ENCODE data around the gene PIPOX. TPM values are rescaled to one million over a fixed set of nuclear protein-coding genes. Genes with fewer than 3 reads are reported as not detected.

The PIPOX gene
- polyA plus RNA-seq, 1 donor from 2014 or later, result 4.4 TPM

DNA sequence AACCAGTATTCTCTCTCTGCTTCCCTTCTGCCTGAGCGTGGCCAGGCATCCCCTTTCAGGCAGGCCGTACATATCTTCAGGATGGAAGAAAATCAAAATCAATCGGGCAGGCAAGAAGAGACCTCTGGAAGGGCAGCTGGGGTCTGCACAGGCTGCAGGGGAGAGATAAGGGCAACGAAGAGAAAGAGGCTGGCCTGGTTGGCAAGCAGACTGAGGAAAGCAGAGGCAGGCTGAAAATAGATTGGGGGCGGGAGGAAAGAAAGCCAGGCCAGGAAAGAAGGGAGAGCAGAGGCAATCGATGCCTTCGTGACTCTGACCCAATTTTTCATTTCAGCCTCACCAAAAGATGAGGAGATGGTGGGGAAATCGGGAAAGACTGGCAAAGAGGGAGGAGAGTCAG lies 18.1 kb downstream of the PIPOX start:
- TF ChIP-seq REST (IDR thresholded peaks at IDR 0.05; ENCODE audit: borderline replicate concordance) (no peak), EZH2 (IDR thresholded peaks at IDR 0.05; ENCODE audit: borderline replicate concordance, insufficient read depth, low read length, poor library complexity, severe bottlenecking) (no peak), POLR2AphosphoS5 (IDR thresholded peaks at IDR 0.05) (no peak)
- Histone ChIP-seq H3F3A (ENCODE audit: insufficient read depth, low read length, poor library complexity, severe bottlenecking) (no peaks in the 10 kb centered on the region), H3K27me3 (ENCODE audit: insufficient read depth, low read depth, low read length) (no peaks in the 10 kb centered on the region), H3K9ac (ENCODE audit: low read length) (no peak overlapping the region), H2AFZ (ENCODE audit: low read depth, low read length) (no peak overlapping the region), H3K79me2 (replicated peaks; ENCODE audit: insufficient read depth, low read length) (no peaks in the 10 kb centered on the region), H3K4me3 (ENCODE audit: low read length) (no peak overlapping the region), H3K9me2 (ENCODE audit: insufficient read depth, low read length) (no peaks in the 10 kb centered on the region), H3K9me3 (ENCODE audit: low read length) (no peaks in the 10 kb centered on the region), H3K4me2 (ENCODE audit: low read length) (no peak overlapping the region), H3K27ac (ENCODE audit: low read length) (no peak overlapping the region), H4K20me1 (ENCODE audit: insufficient read depth) (no peaks in the 10 kb centered on the region), H3K36me3 (ENCODE audit: insufficient read depth, low read length) (no peaks in the 10 kb centered on the region)

DNA sequence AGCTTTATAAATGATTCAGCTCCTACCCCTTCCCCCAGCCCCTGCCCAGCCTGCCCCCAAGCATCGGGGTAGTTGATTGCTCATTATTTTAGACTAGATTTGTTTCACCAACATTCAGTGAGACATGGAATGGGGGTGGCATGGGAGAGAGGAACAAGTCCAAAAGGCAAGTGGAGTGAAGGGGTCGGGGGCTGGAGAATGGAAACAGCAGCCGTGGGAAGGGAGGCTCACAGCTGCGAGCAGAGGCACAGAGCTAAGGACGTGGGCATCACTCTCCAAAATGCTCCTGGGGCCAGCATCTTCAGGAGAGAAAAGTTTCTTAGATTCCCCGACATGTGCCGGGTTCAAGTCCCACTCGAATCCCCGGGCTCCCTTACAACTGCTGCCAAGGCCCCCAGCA lies 19.3 kb downstream of the PIPOX start:
- H3K27ac ChIP-seq (ENCODE audit: low read length), result no peak overlapping the region
- no peaks in the 10 kb centered on the region for H3K36me3 ChIP-seq (ENCODE audit: insufficient read depth, low read length)
- TF ChIP-seq EZH2 (IDR thresholded peaks at IDR 0.05; ENCODE audit: borderline replicate concordance, insufficient read depth, low read length, poor library complexity, severe bottlenecking), result no peak
- no peak for TF ChIP-seq SMC3 (conservative IDR thresholded peaks at IDR 0.05; ENCODE audit: poor library complexity)
- TF ChIP-seq RAD21 (conservative IDR thresholded peaks at IDR 0.05), result no peak
- TF ChIP-seq EP300 (conservative IDR thresholded peaks at IDR 0.05; ENCODE audit: poor library complexity, severe bottlenecking), result no peak
- TF ChIP-seq REST (IDR thresholded peaks at IDR 0.05; ENCODE audit: borderline replicate concordance), result no peak
- TF ChIP-seq CTCF (IDR thresholded peaks at IDR 0.05; ENCODE audit: poor library complexity, severe bottlenecking), result no peak
- TF ChIP-seq POLR2AphosphoS5 (IDR thresholded peaks at IDR 0.05), result no peak
- TF ChIP-seq TAF1 (IDR thresholded peaks at IDR 0.05; ENCODE audit: low read depth), result no peak
- TF ChIP-seq MXI1 (conservative IDR thresholded peaks at IDR 0.05; ENCODE audit: poor library complexity, severe bottlenecking), result no peak
- no peaks in the 10 kb centered on the region for H3K9me2 ChIP-seq (ENCODE audit: insufficient read depth, low read length)
- H3K27me3 ChIP-seq (ENCODE audit: insufficient read depth, low read depth, low read length), result no peaks in the 10 kb centered on the region
- H3K4me3 ChIP-seq (ENCODE audit: low read length), result no peak overlapping the region
- H3K9me3 ChIP-seq (ENCODE audit: low read length), result no peaks in the 10 kb centered on the region
- no peaks in the 10 kb centered on the region for H3K79me2 ChIP-seq (replicated peaks; ENCODE audit: insufficient read depth, low read length)
- H3K9ac ChIP-seq (ENCODE audit: low read length), result no peak overlapping the region
- no peaks in the 10 kb centered on the region for H4K20me1 ChIP-seq (ENCODE audit: insufficient read depth)
- H3K4me2 ChIP-seq (ENCODE audit: low read length), result no peak overlapping the region
- no peaks in the 10 kb centered on the region for H3F3A ChIP-seq (ENCODE audit: insufficient read depth, low read length, poor library complexity, severe bottlenecking)
- no peak overlapping the region for H2AFZ ChIP-seq (ENCODE audit: low read depth, low read length)

Data from neural cell (in vitro differentiated cells).